Psoas muscle (tissue), 8 donors: ENCODE measurements around the gene PRR5L. TPM values are rescaled to one million over a fixed set of nuclear protein-coding genes. Genes with fewer than 3 reads are reported as not detected.

Experiments
- ATAC-seq, 4 donors: fragments of 200-7000 bp; cut with Tn5 transposase; one replicate each; pipeline ENCODE4 v1.9.1; 2020; ENCODE audit warnings: moderate library complexity in 3 of 4, mild to moderate bottlenecking in 2 of 4
- DNase-seq, 2 donors: peaks; one replicate each; pipeline ENCODE4 v3.0.0-alpha.2; 2020
- H3K27ac ChIP-seq: fragments of 200-600 bp; one replicate; pipeline ENCODE4 v1.8.0; 2022
- H3K27me3 ChIP-seq, 3 donors: fragments of 200-600 bp in 1 of 3; one replicate each; pipeline versions ENCODE4 v1.6.1 to v1.8.0; 2013 to 2022; ENCODE audit warnings: low read length in 2 of 3, mild to moderate bottlenecking in 2 of 3, moderate library complexity in 1 of 3; ENCODE audit not compliant: insufficient read depth in 3 of 3
- H3K36me3 ChIP-seq, 2 donors: fragments of 200-600 bp in 1 of 2; one replicate each; pipeline versions ENCODE4 v1.6.1 to v1.8.0; 2013 to 2022; ENCODE audit warnings: low read depth in 1 of 2, mild to moderate bottlenecking in 1 of 2, moderate library complexity in 1 of 2; ENCODE audit not compliant: insufficient read depth in 1 of 2
- H3K4me1 ChIP-seq: fragments of 200-600 bp; one replicate; pipeline ENCODE4 v1.8.0; 2022
- H3K4me3 ChIP-seq: fragments of 200-600 bp; one replicate; pipeline ENCODE4 v1.8.0; 2022; ENCODE audit warnings: mild to moderate bottlenecking
- H3K9me3 ChIP-seq: fragments of 200-600 bp; one replicate; pipeline ENCODE4 v1.8.0; 2022
- CTCF ChIP-seq: fragments of 200-600 bp; IDR thresholded peaks from one replicate; pipeline ENCODE4 v1.8.0; 2022; ENCODE audit warnings: antibody characterized with exemption
- WGBS, 3 donors: extraction: QIAGEN DNeasy Blood & Tissue Kit; methylation state at CpG; one replicate each; pipeline versions ENCODE4 v1.1.6 to v1.1.7; 2013; 5-methylcytosine and 5-hydroxymethylcytosine counted together
- intact Hi-C, 2 donors: fragments of 100-400 bp; cut with DNase I; formaldehyde crosslinking; loops; one replicate each; pipeline versions ENCODE4 v1.11.0 to v1.14.2; 2022
- polyA plus RNA-seq, 3 donors: library from polyadenylated mRNA; stranded (reverse); fragments of 200-250 nt; gene quantifications; one replicate each; pipeline ENCODE4 v1.2.3, GENCODE V29; 2013
- total RNA-seq, 4 donors: library from RNA; stranded (reverse); fragmentation: NEBNext Ultra II Directional in 2 of 4; extraction: Animal tissue kit (Norgen Biotek cat#: 25700) in 2 of 4; gene quantifications; one replicate each; pipeline versions ENCODE4 v1.2.1 to v1.2.4, GENCODE V29; 2021 to 2023
- donor health status: healthy with polysubstance abuse.
- donor health status: DM: no; HTN: no; CAD: no; lungs with moderate emphysema.
- donor health status: Bipolar disorder and iron deficiency.
- donor health status: healthy.
- donor health status: DM: yes; HTN: yes; CAD: no.
- donor health status: DM: no; HTN: no; CAD: no.
- donor health status: DM: no; HTN: no; CAD: no.
- donor health status: DM: yes; HTN: yes; CAD: no.

Gene PRR5L
- total and polyA plus RNA-seq, 7 donors: 0.39 to 2.5 (median 0.86) TPM

DNA sequence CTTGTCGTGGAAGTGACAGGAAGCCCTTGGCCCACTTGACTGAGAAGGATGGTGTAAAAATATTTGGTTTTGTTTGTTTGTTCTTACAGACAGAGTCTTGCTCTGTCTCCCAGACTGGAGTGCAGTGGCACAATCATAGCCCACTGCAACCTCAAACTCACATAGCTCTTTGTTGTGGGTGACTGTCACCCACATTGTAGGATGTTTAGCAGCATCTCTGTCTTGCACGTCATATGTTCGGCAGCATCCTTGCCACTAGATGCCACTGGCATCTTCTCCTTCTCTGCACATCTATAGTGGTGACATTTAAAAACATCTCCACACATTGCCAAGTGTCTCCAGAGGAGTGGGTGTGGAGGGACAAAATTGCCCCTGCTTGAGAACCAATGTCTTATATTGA is 56.8 kb downstream of the PRR5L start:
- ATAC-seq (no peak), DNase-seq (no peak)
- no peaks in the 10 kb centered on the region for H3K9me3 ChIP-seq
- no peaks in the 10 kb centered on the region for H3K4me1 ChIP-seq
- intact Hi-C loops: no loop called here
- H3K4me3 ChIP-seq: no peak overlapping the region
- no peaks in the 10 kb centered on the region for H3K36me3 ChIP-seq
- no peaks in the 10 kb centered on the region for H3K27me3 ChIP-seq
- 72 to 85% (median 80%) methylated on average over 3 of the region's 3 CpGs for WGBS, 3 donors
- TF ChIP-seq CTCF: no peak
- H3K27ac ChIP-seq: no peak overlapping the region

GRCh38 chr11:36354221-36355003 is 58.3 kb downstream of the PRR5L start:
- ATAC-seq (no peak), DNase-seq (no peak)
- Histone ChIP-seq H3K27ac (no peak overlapping the region), H3K9me3 (no peaks in the 10 kb centered on the region), H3K36me3 (no peaks in the 10 kb centered on the region), H3K4me1 (no peaks in the 10 kb centered on the region), H3K4me3 (no peak overlapping the region), H3K27me3 (no peaks in the 10 kb centered on the region)
- no peak for TF ChIP-seq CTCF
- intact Hi-C loops: no loop called here
- WGBS, 3 donors: 66 to 73% (median 68%) methylated on average over 6 of the region's 6 CpGs

- ATAC-seq (no peak), DNase-seq (no peak)
- H3K36me3 ChIP-seq: no peaks in the 10 kb centered on the region
- TF ChIP-seq CTCF: no peak
- intact Hi-C loops: no loop called here
- H3K4me1 ChIP-seq: no peaks in the 10 kb centered on the region
- 78 to 88% (median 82%) methylated on average over 2 of the region's 2 CpGs for WGBS, 3 donors
- no peak overlapping the region for H3K4me3 ChIP-seq
- no peaks in the 10 kb centered on the region for H3K9me3 ChIP-seq
- no peak overlapping the region for H3K27ac ChIP-seq
- H3K27me3 ChIP-seq: no peaks in the 10 kb centered on the region
These were observed 60.1 kb downstream of the PRR5L start for GRCh38 chr11:36356201-36356600.

GRCh38 chr11:36357831-36358230 is 61.7 kb downstream of the PRR5L start:
- WGBS, 3 donors: 41 to 74% (median 46%) methylated on average over 2 of the region's 2 CpGs
- intact Hi-C loops: no loop called here
- Histone ChIP-seq H3K4me3 (no peak overlapping the region), H3K4me1 (no peaks in the 10 kb centered on the region), H3K9me3 (no peaks in the 10 kb centered on the region), H3K27me3 (no peaks in the 10 kb centered on the region), H3K36me3 (no peaks in the 10 kb centered on the region), H3K27ac (no peak overlapping the region)
- ATAC-seq: no peak
- DNase-seq: no peak
- no peak for TF ChIP-seq CTCF

- Histone ChIP-seq H3K4me1 (no peaks in the 10 kb centered on the region), H3K9me3 (no peaks in the 10 kb centered on the region), H3K4me3 (no peak overlapping the region), H3K36me3 (no peaks in the 10 kb centered on the region), H3K27ac (no peak overlapping the region), H3K27me3 (no peaks in the 10 kb centered on the region)
- no peak for DNase-seq
- WGBS, 3 donors: 92 to 97% (median 96%) methylated on average over 3 of the region's 3 CpGs
- no peak for ATAC-seq
- intact Hi-C loops: no loop called here
- no peak for TF ChIP-seq CTCF
These were observed 62.3 kb downstream of the PRR5L start for GRCh38 chr11:36358436-36358835.
